Suprapubic skin (tissue), 4 donors: ENCODE results near the gene CBLB.
"Not testable (repeated sequence)": the region's sequence is repeated elsewhere in the genome, so short reads cannot be mapped to it uniquely, and the experiment has no call there.

Experiments
- EP300 ChIP-seq: sonication (generic); formaldehyde crosslinking; IDR thresholded peaks from one replicate; pipeline ENCODE4 v1.6.1; 2017; ENCODE audit warnings: antibody characterized with exemption
- POLR2AphosphoS5 ChIP-seq, 3 donors: sonication (generic); formaldehyde crosslinking; IDR thresholded peaks; one replicate each; pipeline ENCODE4 v1.6.1; 2017; ENCODE audit warnings: antibody characterized with exemption in 3 of 3
- TF ChIP-seq, protein P1 (sequence below), 2 donors: fragments of 200-600 bp in 1 of 2; fragments of 450-650 bp in 1 of 2; sonication (generic) in 1 of 2; IDR thresholded peaks; one replicate each; pipeline ENCODE4 v1.5.1; 2016 to 2019; ENCODE audit warnings: antibody characterized with exemption in 2 of 2, mild to moderate bottlenecking in 1 of 2, moderate library complexity in 1 of 2

- TF ChIP-seq, protein P1, sequence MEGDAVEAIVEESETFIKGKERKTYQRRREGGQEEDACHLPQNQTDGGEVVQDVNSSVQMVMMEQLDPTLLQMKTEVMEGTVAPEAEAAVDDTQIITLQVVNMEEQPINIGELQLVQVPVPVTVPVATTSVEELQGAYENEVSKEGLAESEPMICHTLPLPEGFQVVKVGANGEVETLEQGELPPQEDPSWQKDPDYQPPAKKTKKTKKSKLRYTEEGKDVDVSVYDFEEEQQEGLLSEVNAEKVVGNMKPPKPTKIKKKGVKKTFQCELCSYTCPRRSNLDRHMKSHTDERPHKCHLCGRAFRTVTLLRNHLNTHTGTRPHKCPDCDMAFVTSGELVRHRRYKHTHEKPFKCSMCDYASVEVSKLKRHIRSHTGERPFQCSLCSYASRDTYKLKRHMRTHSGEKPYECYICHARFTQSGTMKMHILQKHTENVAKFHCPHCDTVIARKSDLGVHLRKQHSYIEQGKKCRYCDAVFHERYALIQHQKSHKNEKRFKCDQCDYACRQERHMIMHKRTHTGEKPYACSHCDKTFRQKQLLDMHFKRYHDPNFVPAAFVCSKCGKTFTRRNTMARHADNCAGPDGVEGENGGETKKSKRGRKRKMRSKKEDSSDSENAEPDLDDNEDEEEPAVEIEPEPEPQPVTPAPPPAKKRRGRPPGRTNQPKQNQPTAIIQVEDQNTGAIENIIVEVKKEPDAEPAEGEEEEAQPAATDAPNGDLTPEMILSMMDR (IDR thresholded peaks at IDR 0.05), result not testable (repeated sequence)
- not testable (repeated sequence) for TF ChIP-seq EP300; POLR2AphosphoS5 (IDR thresholded peaks at IDR 0.05)
Observed at GRCh38 chr3:105762214-105762613, 106.6 kb downstream of the CBLB start.
